HG03558 (cell line): ENCODE results near the gene SNRPD3.
A peak's percentile ranks its signal among the peaks of the same experiment; 100 is the strongest.

Source experiments
- ATAC-seq: cut with Tn5 transposase; IDR thresholded peaks from one replicate; pipeline ENCODE4 v1.9.1; 2021; ENCODE audit warnings: moderate number of reproducible peaks; ENCODE audit not compliant: unreplicated experiment; ENCODE audit errors: extremely low read depth

SNRPD3 gene

DNA sequence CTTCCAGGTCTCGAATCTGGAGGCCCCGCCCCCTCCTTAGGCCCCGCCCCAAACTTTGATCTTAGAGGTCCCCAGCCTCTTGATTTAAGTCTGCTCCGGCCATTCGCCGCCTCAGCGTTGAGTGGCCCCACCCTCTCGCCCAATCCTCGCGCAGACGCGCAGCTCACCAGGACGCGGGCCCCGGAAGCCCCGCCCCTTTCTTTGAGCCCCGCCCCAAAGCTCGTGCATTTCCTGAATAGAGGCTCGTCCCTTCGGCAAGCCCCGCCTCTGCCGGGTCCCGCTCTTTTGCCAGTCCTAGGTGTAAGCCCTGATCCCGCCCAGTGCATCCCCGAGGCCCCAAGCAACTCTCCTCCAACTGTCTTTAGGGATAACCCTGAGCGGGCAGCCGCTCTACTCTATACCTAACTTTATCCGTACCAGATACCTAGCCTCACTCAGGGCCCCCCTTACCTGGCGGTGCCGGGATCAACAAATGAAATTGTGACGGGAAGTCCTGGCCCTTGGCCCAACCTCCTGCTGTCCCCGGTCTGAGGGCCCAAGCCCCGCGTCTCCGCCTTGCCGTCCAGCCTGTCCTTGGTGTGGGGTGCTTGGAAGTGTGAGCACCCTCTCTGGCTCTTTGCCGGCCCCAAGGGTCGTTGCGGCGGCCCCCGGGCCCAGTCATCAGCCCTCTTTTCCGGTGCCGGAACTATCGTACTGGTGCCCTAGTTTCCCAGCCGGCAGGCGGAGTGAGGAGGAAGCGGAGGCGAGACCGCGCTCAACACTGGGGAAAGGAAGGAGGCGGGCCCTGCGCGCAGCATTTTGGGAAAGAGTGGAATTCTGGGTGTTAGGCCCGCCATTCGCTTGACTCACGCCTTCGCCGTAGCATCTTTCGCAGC, at the start of gene SNRPD3:
TSS of gene SNRPD3 (plus strand) at position 835 of the 875 bp plus-strand sequence. CDS start 1,676 bp downstream, outside the sequence.
- peak; percentile 40 for ATAC-seq

DNA sequence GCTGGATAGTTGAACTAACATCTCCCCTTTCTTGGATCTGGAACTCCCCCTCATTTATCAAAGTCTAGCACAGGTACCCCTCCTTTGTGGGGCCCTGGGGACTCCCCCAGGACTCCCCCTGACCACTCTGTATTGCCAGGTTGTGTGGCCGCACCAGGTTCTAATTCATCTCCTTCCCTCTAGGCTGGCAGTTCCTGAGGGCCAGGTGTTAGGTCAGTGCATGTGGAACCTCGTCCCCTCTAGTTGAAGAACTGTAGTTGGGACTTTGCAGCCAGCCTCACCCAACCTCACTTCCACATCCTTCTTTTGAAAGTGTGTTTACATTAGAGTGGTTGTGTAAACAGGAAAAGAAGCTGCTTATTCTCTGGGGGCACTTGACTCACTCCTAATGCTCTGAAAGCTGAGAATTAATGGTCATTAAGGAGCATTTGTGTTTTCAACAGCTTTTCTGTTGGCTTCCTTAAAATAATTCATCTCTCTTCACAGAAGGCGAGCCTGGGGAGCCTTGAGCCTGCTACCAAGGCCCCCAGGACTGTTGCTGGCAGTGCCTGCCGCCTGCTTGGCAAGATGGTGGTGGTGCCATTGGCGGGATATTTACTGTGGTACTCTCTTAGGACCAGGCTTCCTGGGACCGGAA, 48.9 kb upstream of the SNRPD3 start:
- ATAC-seq: no peak

DNA sequence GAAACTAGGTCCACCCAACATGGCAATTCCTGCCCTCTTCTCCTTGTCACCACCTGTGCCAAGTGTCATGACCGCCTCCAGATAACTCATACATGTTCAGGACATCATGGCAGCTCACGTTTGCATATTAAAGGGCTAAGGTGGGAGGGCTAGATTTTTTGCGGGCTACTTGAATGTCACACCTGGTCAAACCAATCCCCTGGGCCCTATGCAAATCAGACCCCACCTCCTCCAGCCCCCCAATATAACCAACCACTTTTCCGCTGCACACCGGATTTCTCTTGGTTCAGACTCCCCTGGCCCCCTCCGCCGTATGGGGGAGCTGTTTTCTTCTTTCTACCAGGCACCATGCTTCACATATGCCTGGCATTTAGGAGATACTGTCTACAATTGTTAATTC, 48.1 kb upstream of the SNRPD3 start:
- ATAC-seq: no peak

GRCh38 chr22:24510637-24511625, 44.9 kb upstream of the SNRPD3 start:
- ATAC-seq: no peak

DNA sequence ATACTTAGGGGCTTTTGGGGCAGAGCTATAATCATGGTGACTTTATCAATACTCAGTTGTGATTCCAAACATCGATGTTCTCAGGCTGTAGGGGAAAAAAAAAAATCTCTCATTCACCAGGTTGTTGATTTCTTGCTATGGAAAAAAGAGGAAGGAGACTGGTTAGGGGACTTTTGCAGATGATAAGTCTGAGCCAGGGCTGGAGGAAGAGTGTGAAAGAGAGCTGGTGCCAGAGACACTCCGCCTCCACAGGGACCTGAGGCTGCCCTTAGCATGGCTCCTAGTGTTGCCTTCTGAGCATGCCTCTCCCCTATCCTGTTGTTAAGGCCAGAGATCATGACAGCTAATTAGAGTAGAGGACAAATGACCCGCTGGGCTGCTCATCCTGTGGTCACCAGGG, 43.8 kb upstream of the SNRPD3 start:
- no peak for ATAC-seq

GRCh38 chr22:24513378-24514240, 42.2 kb upstream of the SNRPD3 start:
- ATAC-seq: no peak

- no peak for ATAC-seq
Measured at GRCh38 chr22:24514241-24515026, 41.4 kb upstream of the SNRPD3 start.

DNA sequence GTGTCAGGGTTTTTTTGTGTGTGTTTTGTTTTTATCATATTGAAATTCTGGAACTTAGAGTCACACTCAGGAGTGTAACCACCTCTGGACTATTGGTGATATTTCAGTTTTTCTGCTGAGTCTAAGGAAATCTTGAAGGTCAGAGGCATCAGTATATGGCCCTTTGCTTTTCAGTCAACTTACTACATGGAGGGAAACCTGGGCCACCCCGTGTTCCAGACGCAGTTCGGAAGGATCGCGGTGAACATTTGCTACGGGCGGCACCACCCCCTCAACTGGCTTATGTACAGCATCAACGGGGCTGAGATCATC, 40.8 kb upstream of the SNRPD3 start:
- ATAC-seq: no peak

GRCh38 chr22:24516301-24516737, 39.5 kb upstream of the SNRPD3 start:
- no peak for ATAC-seq

GRCh38 chr22:24517446-24517845, 38.4 kb upstream of the SNRPD3 start:
- no peak for ATAC-seq

GRCh38 chr22:24518228-24518627, 37.6 kb upstream of the SNRPD3 start:
- ATAC-seq: no peak

- no peak for ATAC-seq
Measured at GRCh38 chr22:24518771-24519485, 36.9 kb upstream of the SNRPD3 start.

DNA sequence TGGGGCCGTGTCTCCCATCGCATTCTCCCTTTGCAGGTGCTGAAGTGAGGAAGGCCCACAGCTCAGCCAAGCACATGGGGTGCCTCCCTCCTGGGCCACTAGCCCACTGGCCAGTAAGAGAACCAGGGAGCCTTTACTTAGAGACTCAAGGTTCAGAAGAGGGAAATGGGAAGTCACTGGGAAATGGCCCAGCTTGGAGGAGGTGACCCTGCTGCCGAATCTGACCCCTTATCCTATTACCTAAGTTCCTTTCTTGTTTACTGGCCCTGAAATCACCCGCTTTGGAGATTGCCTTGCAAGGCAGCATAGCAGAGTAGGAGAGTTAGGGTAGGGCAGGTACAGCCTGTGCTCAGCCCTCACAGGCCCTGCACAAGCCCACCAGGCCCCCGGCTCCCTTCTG, 36.3 kb upstream of the SNRPD3 start:
- no peak for ATAC-seq

DNA sequence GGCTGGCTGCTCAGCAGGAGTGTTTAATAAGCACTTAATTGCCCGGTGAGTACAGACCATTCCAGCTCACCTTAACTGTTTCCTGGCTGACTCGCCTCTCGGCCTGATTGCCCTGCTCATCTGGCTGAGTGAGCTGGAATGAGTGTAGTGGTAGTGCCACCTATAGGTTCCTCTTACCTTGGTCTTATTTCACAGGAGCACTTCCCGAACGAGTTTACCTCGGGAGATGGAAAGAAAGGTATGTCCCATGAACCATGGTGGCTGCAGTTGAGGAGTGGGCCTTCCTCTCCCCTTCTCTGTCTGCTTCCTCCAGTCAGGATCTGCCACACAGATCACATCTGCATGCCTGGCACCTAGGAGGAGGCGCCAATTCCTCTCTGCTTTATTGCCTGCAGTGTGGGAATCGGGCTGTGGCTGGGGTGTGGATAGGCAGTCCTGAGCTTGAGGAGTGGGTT, 34.0 kb upstream of the SNRPD3 start:
- no peak for ATAC-seq

DNA sequence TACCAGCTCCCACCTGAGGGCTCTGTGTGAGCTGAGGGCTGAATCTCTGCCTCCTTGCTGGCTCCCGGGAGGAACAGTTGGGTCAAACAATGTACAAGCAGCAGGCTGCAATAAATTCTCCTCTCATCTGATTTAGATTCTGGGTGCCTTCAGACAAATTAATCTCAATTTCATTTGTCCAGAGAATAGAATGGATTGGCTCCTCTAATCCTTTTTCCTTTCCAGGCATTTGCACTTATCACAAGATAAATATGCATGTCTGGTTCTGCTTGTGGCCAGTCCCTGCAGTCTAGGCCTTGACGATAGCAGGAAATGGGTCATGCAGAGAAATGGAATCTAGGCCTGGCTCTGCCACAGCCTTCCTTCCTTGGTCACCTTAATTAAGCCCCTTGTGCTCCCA, 31.9 kb upstream of the SNRPD3 start:
- ATAC-seq: no peak

- ATAC-seq: no peak
Measured at GRCh38 chr22:24525416-24526037, 30.3 kb upstream of the SNRPD3 start.

DNA sequence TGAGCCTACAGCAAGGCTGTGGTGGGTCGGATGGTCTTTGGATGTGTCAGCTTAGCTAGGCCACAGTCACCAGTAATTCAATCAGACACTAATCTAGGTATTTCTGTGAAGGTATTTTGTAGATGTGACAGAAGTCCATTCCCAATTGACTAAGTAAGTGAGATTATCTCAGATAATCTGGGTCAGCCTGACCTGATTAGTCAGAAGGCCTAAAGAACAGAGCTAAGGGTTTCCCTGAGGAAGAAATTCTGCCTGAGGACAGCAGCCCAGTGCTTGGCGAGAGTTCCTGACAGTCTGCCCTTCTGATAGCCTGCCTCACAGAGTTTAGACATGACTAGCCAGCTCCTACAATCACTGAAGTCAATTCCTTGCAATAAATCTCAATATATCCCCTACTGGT, 29.6 kb upstream of the SNRPD3 start:
- no peak for ATAC-seq

DNA sequence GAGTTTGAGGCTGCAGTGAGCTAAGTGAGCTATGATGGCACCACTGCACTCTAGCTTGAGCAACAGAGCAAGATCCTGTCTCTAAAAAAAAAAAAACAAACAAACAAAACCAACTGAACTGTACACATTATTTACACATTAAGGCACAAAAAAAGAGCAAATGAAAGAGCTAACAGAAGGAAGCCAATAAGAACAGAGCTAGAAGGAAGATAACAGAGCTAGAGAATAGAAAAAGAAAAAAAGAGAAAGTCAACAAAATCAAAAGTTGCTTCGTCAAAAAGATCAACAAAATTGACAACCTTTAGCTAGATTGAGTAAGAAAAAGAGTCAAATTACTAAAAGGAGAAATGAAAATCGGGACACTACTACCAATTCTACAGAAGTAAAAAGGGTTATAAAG, 25.9 kb upstream of the SNRPD3 start:
- ATAC-seq: no peak
